ENCODE data around the gene ATIC. TPM values are rescaled to one million over a fixed set of nuclear protein-coding genes. Genes with fewer than 3 reads are reported as not detected.

Gene ATIC
- total RNA-seq, 4 donors from 2014 or later, result 34.5 to 69.5 (median 41.3) TPM

GRCh38 chr2:215354771-215355695, 43.2 kb downstream of the ATIC start:
- TF ChIP-seq POLR2A (IDR thresholded peaks at IDR 0.05), result no peak
- TF ChIP-seq CTCF (IDR thresholded peaks at IDR 0.05), result no peak
- no peaks in the 10 kb centered on the region for H3K27me3 ChIP-seq
- H3K4me1 ChIP-seq, result no peaks in the 10 kb centered on the region
- H3K4me3 ChIP-seq, result no peak overlapping the region
- peaks cover 0 to 5% (median 0%) of the 10 kb centered on the region in 3 donors for H3K36me3 ChIP-seq
- no peaks in the 10 kb centered on the region for H3K9me3 ChIP-seq
- H3K27ac ChIP-seq, result no peak overlapping the region
- DNase-seq, result no peak

GRCh38 chr2:215355801-215356200, 43.9 kb downstream of the ATIC start:
- Histone ChIP-seq H3K9me3 (no peaks in the 10 kb centered on the region), H3K4me1 (no peaks in the 10 kb centered on the region), H3K27me3 (no peaks in the 10 kb centered on the region), H3K4me3 (no peak overlapping the region), H3K36me3 (peaks cover 0 to 7% (median 0%) of the 10 kb centered on the region in 3 donors), H3K27ac (no peak overlapping the region)
- no peak for DNase-seq
- TF ChIP-seq POLR2A (IDR thresholded peaks at IDR 0.05) (no peak), CTCF (IDR thresholded peaks at IDR 0.05) (no peak)

- TF ChIP-seq POLR2A (IDR thresholded peaks at IDR 0.05) (no peak), CTCF (IDR thresholded peaks at IDR 0.05) (no peak)
- Histone ChIP-seq H3K4me3 (no peak overlapping the region), H3K27me3 (no peaks in the 10 kb centered on the region), H3K4me1 (no peaks in the 10 kb centered on the region), H3K9me3 (no peaks in the 10 kb centered on the region), H3K27ac (no peak overlapping the region), H3K36me3 (peaks cover 0 to 14% (median 0%) of the 10 kb centered on the region in 3 donors)
- DNase-seq, result no peak
These were observed 44.6 kb downstream of the ATIC start for GRCh38 chr2:215356334-215356947.

- Histone ChIP-seq H3K27ac (no peak overlapping the region), H3K36me3 (peaks cover 0 to 19% (median 0%) of the 10 kb centered on the region in 3 donors), H3K4me3 (no peak overlapping the region), H3K4me1 (no peaks in the 10 kb centered on the region), H3K9me3 (no peaks in the 10 kb centered on the region), H3K27me3 (no peaks in the 10 kb centered on the region)
- no peak for TF ChIP-seq POLR2A (IDR thresholded peaks at IDR 0.05)
- no peak for TF ChIP-seq CTCF (IDR thresholded peaks at IDR 0.05)
- DNase-seq, result no peak
These were observed 45.1 kb downstream of the ATIC start for GRCh38 chr2:215356948-215357461.

GRCh38 chr2:215357660-215358059, 45.8 kb downstream of the ATIC start:
- Histone ChIP-seq H3K27me3 (no peaks in the 10 kb centered on the region), H3K36me3 (peaks cover 0 to 26% (median 0%) of the 10 kb centered on the region in 3 donors), H3K9me3 (no peaks in the 10 kb centered on the region), H3K4me3 (no peak overlapping the region), H3K27ac (no peak overlapping the region), H3K4me1 (no peaks in the 10 kb centered on the region)
- TF ChIP-seq POLR2A (IDR thresholded peaks at IDR 0.05) (no peak), CTCF (IDR thresholded peaks at IDR 0.05) (no peak)
- DNase-seq, result no peak

Data from Peyer's patch (tissue), 4 donors.